Measurements from ENCODE around the gene ME2.

DNA sequence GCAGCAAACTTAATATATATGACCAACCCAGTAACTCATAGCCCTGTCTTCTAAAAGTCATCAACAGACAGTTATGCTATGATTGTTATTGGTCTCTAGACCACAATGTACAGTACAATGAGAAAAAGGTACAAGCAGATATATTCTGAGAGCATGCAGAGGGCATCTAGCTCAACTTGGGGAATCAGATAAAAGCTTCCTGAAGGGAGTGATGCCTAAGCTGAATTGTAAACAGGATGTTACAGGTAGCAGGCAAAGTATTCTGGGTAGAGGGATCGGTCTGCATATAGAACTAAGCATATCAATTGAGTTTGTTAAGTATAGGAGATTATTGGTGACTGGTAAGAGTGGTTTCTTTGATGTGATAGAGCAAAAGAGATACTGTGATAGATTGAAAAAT, 30.3 kb downstream of the ME2 start:
- no peak for TF ChIP-seq CTCF (IDR thresholded peaks at IDR 0.05)
- TF ChIP-seq POLR2A (IDR thresholded peaks at IDR 0.05): no peak
